ENCODE data around the gene SHROOM1. TPM values are rescaled to one million over a fixed set of nuclear protein-coding genes. Genes with fewer than 3 reads are reported as not detected.
A peak's percentile ranks its signal among the peaks of the same experiment; 100 is the strongest.

The SHROOM1 gene
- total RNA-seq, 1 experiment from 2014 or later: 23.3 TPM

- Histone ChIP-seq H3K4me3 (peak overlapping the region; percentile 81), H4K20me1 (ENCODE audit: insufficient read depth) (no peaks in the 10 kb centered on the region), H3K9me2 (ENCODE audit: insufficient read depth) (no peaks in the 10 kb centered on the region), H3F3A (ENCODE audit: insufficient read depth, low read depth) (0 out of 2 replicates have a peak, but pooled peaks cover 5% of the 10 kb centered on the region), H3K4me1 (replicated peaks; ENCODE audit: insufficient read depth) (peaks cover 15% of the 10 kb centered on the region), H3K79me2 (ENCODE audit: low read depth) (peaks cover 7% of the 10 kb centered on the region; the same call in 1 of the 2 replicates), H3K27ac (no peak overlapping the region), H3K27me3 (ENCODE audit: insufficient read depth, low read depth) (no peaks in the 10 kb centered on the region; the same call in 1 of the 2 replicates), H3K9me3 (ENCODE audit: insufficient read depth, low read depth) (no peaks in the 10 kb centered on the region), H3K4me2 (peak overlapping the region; percentile 81), H3K36me3 (ENCODE audit: low read depth) (no peaks in the 10 kb centered on the region), H2AFZ (no peak overlapping the region)
- TF ChIP-seq, protein P1, sequence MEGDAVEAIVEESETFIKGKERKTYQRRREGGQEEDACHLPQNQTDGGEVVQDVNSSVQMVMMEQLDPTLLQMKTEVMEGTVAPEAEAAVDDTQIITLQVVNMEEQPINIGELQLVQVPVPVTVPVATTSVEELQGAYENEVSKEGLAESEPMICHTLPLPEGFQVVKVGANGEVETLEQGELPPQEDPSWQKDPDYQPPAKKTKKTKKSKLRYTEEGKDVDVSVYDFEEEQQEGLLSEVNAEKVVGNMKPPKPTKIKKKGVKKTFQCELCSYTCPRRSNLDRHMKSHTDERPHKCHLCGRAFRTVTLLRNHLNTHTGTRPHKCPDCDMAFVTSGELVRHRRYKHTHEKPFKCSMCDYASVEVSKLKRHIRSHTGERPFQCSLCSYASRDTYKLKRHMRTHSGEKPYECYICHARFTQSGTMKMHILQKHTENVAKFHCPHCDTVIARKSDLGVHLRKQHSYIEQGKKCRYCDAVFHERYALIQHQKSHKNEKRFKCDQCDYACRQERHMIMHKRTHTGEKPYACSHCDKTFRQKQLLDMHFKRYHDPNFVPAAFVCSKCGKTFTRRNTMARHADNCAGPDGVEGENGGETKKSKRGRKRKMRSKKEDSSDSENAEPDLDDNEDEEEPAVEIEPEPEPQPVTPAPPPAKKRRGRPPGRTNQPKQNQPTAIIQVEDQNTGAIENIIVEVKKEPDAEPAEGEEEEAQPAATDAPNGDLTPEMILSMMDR (conservative IDR thresholded peaks at IDR 0.05): no peak
- no peak for TF ChIP-seq EZH2 (IDR thresholded peaks at IDR 0.05; ENCODE audit: low read depth)
- intact Hi-C loops (cut with micrococcal nuclease; ENCODE audit: unreplicated experiment): no loop called here
- CTCF ChIA-PET: no interaction called here
- peak; percentile 37 to 62 for DNase-seq
- TSS peak; percentile 30 for BruUV-seq (replicated peaks)
- POLR2A ChIA-PET (ENCODE audit: unreplicated experiment): interaction anchor here (0.6 kb wide), 3 partner anchors 25 to 101 kb away, joined by 3 to 6 read pairs (median 3); partner anchors contain the start of gene KIF3A
Measured at GRCh38 chr5:132775476-132775961, 54.9 kb downstream of the SHROOM1 start.

DNA sequence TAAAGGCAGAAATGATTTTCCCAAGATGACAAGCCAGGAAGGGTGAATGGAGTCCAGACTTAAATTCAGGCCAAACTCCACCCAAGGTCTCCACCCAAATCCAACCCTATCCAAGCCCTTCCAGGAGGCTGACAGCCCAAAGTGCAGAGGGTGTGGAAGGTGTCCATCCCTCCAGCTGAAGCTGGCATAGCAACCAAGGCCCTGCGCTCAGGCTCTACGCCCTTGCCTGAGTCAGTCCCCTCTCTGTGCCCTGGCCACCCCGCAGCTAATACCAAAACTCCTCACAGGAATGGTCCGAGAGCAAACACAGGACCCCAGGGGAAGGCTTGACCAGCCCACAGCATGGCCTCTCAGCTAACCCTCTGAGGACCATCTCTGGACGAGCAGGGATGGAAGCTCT, 55.6 kb downstream of the SHROOM1 start:
- H3K9me2 ChIP-seq (ENCODE audit: insufficient read depth): no peaks in the 10 kb centered on the region
- 0 out of 2 replicates have a peak, but pooled peaks cover 5% of the 10 kb centered on the region for H3F3A ChIP-seq (ENCODE audit: insufficient read depth, low read depth)
- H3K79me2 ChIP-seq (ENCODE audit: low read depth): peaks cover 7% of the 10 kb centered on the region; the same call in 1 of the 2 replicates
- intact Hi-C loops (cut with micrococcal nuclease; ENCODE audit: unreplicated experiment): no loop called here
- no peak for DNase-seq
- H4K20me1 ChIP-seq (ENCODE audit: insufficient read depth): no peaks in the 10 kb centered on the region
- H3K4me3 ChIP-seq: no peak overlapping the region
- H2AFZ ChIP-seq: no peak overlapping the region
- ChIA-PET POLR2A (ENCODE audit: unreplicated experiment) (no interaction called here), CTCF (no interaction called here)
- no peaks in the 10 kb centered on the region for H3K9me3 ChIP-seq (ENCODE audit: insufficient read depth, low read depth)
- no peaks in the 10 kb centered on the region for H3K36me3 ChIP-seq (ENCODE audit: low read depth)
- TF ChIP-seq, protein P1 (conservative IDR thresholded peaks at IDR 0.05): no peak
- no peak for TF ChIP-seq EZH2 (IDR thresholded peaks at IDR 0.05; ENCODE audit: low read depth)
- H3K27ac ChIP-seq: no peak overlapping the region
- no peaks in the 10 kb centered on the region; the same call in 1 of the 2 replicates for H3K27me3 ChIP-seq (ENCODE audit: insufficient read depth, low read depth)
- BruUV-seq (replicated peaks): no TSS peak
- peak overlapping the region; percentile 81 for H3K4me2 ChIP-seq
- H3K4me1 ChIP-seq (replicated peaks; ENCODE audit: insufficient read depth): peaks cover 15% of the 10 kb centered on the region

DNA sequence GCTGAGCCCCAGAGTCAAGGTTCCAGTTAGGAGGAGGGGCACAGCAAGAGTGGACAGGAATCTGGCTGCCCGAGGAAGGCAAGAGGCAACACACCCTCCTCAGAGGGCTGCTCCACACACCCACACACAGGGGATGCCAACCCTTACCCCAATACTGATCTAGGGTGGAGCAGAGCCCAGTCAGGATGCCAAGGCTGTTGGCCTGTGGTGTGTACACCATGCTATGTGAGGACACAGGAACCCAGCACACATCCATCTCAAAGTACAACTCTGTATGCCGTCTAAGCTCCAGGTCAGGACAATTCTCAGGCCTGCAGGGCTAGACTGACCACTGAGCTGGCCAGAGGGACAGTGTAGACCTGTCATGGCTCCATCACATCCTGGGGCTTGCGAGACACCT, 56.0 kb downstream of the SHROOM1 start:
- Histone ChIP-seq H4K20me1 (ENCODE audit: insufficient read depth) (no peaks in the 10 kb centered on the region), H3K27me3 (ENCODE audit: insufficient read depth, low read depth) (no peaks in the 10 kb centered on the region; the same call in 1 of the 2 replicates), H3K9me2 (ENCODE audit: insufficient read depth) (no peaks in the 10 kb centered on the region), H3K4me2 (no peak overlapping the region), H3K4me1 (replicated peaks; ENCODE audit: insufficient read depth) (peaks cover 15% of the 10 kb centered on the region), H2AFZ (no peak overlapping the region), H3K36me3 (ENCODE audit: low read depth) (no peaks in the 10 kb centered on the region), H3K27ac (no peak overlapping the region), H3K4me3 (no peak overlapping the region), H3F3A (ENCODE audit: insufficient read depth, low read depth) (0 out of 2 replicates have a peak, but pooled peaks cover 5% of the 10 kb centered on the region), H3K9me3 (ENCODE audit: insufficient read depth, low read depth) (no peaks in the 10 kb centered on the region), H3K79me2 (ENCODE audit: low read depth) (peaks cover 7% of the 10 kb centered on the region; the same call in 1 of the 2 replicates)
- TF ChIP-seq, protein P1 (conservative IDR thresholded peaks at IDR 0.05): no peak
- no peak for TF ChIP-seq EZH2 (IDR thresholded peaks at IDR 0.05; ENCODE audit: low read depth)
- ChIA-PET CTCF (no interaction called here), POLR2A (ENCODE audit: unreplicated experiment) (no interaction called here)
- no TSS peak for BruUV-seq (replicated peaks)
- no peak for DNase-seq
- intact Hi-C loops (cut with micrococcal nuclease; ENCODE audit: unreplicated experiment): no loop called here
